ENCODE results near the gene POP7. TPM values are rescaled to one million over a fixed set of nuclear protein-coding genes. Genes with fewer than 3 reads are reported as not detected.
A peak's percentile ranks its signal among the peaks of the same experiment; 100 is the strongest.
"Not testable (repeated sequence)": the region's sequence is repeated elsewhere in the genome, so short reads cannot be mapped to it uniquely, and the experiment has no call there.

POP7 gene
- total RNA-seq = 54.5 and 54.6 TPM in 2 replicates

- DNase-seq (ENCODE audit: low read depth, low spot score) = peak; percentile 90
Observed at GRCh38 chr7:100705753-100706671, at the start of gene POP7. POP7 (plus strand) TSS chr7:100706121; CDS start chr7:100706831, 710 bp downstream.

- not testable (repeated sequence) for DNase-seq (ENCODE audit: low read depth, low spot score)
Observed at GRCh38 chr7:100662194-100662776, 43.6 kb upstream of the POP7 start.

DNA sequence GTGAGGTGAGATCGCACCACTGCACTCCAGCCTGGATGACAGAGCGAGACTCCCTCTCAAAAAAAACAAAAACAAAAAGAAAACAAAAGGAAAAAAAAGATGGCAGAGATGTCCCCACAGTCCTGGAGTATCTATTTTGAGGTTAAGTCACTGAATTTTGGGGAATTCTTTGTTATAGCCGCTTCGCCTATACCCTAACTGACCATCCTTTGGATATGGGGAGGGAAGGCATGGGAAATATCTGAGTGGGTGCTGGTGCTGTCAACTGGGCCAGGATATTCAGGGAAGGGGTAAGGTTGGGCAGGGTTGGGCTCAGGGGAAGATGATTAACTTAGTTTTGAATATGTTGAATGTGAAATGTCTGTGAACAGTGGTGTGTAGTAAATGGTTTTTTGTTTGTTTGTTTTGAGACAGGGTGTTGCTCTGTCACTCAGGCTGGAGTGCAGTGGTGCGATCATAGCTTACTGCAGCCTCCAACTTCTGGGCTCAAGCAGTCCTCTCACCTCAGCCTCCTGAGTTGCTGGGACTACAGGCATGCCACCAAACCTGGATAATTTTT, 40.7 kb upstream of the POP7 start:
- no peak for DNase-seq (ENCODE audit: low read depth, low spot score)

GRCh38 chr7:100667331-100668068, 38.4 kb upstream of the POP7 start:
- no peak for DNase-seq (ENCODE audit: low read depth, low spot score)

GRCh38 chr7:100668069-100668449, 37.9 kb upstream of the POP7 start:
- no peak for DNase-seq (ENCODE audit: low read depth, low spot score)

- not testable (repeated sequence) for DNase-seq (ENCODE audit: low read depth, low spot score)
Observed at GRCh38 chr7:100669106-100669505, 36.8 kb upstream of the POP7 start.

GRCh38 chr7:100670074-100670473, 35.8 kb upstream of the POP7 start:
- DNase-seq (ENCODE audit: low read depth, low spot score) = no peak

DNA sequence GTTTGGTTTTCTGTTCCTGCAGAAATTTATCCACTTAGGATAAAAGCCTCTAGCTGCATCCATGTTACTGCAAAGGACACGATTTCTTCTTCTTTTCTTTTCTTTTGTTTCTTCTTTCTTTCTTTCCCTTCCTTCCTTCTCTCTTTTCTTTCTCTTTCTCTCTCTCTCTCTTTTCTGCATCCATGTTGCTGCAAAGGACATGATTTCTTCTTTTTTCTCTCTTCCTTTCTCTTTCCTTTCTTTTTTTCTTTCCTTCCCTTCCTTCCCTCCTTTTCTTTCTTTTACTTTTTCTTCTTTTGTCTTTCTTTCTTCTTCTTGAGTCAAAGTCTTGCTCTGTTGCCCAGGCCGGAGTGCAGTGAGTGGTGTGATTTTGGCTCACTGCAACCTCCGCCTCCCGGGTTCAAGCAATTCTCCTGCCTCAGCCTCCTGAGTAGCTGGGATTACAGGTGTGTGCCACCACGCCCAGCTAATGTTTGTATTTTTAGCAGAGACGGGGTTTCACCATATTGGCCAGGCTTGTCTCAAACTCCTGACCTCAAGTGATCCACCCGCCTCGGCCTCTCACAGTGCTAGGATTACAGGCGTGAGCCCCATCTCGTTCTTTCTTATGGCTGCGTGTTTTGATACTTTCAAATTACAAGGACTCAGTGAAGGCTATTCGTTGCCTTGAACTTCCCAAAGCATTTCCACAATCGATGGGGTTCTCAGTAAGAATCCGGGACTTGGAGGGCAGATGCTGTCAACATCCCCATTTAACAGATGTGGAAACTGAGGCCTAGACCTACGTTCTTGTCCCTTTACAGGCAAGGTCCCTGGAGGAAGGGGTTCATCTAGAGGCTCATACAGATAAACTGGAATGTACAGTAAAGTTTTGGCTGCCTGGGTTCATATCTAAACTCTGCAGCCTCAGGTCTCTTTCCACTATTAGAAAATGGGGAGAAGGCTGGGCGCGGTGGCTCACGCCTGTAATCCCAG, 34.3 kb upstream of the POP7 start:
- DNase-seq (ENCODE audit: low read depth, low spot score) = no peak

DNA sequence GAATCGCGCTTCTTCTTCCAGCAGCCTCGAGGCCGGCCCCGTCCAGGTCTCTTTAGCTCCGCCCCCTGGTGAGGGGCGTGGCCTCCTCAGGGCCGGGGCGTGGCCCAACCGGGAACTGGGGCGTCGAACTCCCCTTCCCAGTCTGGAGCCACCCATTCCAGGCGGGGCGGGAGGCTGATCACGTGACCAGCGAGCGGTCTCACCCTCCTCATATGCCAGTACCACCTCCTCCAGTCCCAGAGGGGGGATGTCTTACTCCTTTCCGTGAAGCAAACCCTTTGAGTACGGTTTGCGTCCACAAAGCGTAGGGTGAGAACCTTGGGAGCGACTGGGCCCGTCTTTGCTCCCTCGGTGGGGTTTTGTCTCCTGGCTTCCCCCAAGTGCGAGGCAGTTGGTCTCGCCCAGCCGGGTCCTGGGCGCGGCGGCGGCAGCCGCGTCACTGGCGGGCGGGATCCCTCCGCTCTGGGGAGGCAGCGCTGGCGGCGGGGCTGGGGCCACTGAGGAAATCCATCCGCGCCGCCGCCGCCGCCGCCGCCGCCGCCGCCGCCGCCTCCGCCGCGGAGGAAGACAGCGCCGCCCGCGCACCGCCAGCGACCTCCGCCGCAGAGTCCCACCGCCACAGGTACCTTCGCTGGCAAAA, 32.5 kb upstream of the POP7 start, which contains the start of gene GNB2:
GNB2 (plus strand) TSS at position 439 of the 640 bp plus-strand sequence. CDS start 2,526 bp downstream, outside the sequence.
- peak; percentile 98 for DNase-seq (ENCODE audit: low read depth, low spot score)

GRCh38 chr7:100673942-100674410, 31.9 kb upstream of the POP7 start:
- DNase-seq (ENCODE audit: low read depth, low spot score) = no peak

- DNase-seq (ENCODE audit: low read depth, low spot score) = no peak
Observed at GRCh38 chr7:100674411-100675104, 31.4 kb upstream of the POP7 start.

GRCh38 chr7:100675105-100675451, 30.8 kb upstream of the POP7 start:
- DNase-seq (ENCODE audit: low read depth, low spot score) = no peak

DNA sequence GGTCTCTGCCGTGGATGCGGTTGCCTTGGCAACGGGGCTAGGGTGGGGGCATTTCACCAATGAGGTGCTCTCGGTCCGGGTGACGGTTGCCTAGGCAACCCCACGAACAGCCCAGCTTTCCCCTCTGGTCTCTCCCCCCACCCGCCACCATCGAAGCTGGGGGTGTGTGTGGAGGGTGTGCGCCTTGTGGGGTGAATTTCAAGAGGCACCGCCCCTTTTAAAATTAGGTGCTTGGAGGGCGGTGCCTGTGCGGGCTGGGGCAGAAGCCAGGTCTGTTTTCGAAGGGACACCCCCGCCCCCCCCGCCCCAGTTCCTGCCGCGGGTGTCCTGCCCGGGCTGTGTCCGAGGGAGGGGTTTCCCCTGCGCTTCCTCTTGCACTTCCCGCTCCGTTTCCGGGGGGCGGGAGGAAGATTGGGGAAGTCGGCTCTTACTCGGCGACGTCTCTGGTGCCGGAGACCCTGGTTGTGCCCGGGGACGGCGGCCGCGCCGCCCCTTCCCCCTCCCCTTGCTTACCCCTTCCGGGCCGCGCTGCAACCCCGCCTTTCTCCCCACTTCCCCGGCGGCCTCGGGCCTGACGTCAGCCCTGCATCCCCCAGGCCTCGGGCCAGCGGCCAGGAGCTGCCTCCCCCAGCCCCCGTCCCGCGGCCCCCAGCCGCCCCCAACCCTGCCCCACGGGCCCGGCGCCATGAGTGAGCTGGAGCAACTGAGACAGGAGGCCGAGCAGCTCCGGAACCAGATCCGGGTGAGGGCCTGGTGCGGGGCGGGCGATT, 30.2 kb upstream of the POP7 start:
- no peak for DNase-seq (ENCODE audit: low read depth, low spot score)

- no peak for DNase-seq (ENCODE audit: low read depth, low spot score)
Observed at GRCh38 chr7:100676501-100677306, 29.2 kb upstream of the POP7 start.

DNA sequence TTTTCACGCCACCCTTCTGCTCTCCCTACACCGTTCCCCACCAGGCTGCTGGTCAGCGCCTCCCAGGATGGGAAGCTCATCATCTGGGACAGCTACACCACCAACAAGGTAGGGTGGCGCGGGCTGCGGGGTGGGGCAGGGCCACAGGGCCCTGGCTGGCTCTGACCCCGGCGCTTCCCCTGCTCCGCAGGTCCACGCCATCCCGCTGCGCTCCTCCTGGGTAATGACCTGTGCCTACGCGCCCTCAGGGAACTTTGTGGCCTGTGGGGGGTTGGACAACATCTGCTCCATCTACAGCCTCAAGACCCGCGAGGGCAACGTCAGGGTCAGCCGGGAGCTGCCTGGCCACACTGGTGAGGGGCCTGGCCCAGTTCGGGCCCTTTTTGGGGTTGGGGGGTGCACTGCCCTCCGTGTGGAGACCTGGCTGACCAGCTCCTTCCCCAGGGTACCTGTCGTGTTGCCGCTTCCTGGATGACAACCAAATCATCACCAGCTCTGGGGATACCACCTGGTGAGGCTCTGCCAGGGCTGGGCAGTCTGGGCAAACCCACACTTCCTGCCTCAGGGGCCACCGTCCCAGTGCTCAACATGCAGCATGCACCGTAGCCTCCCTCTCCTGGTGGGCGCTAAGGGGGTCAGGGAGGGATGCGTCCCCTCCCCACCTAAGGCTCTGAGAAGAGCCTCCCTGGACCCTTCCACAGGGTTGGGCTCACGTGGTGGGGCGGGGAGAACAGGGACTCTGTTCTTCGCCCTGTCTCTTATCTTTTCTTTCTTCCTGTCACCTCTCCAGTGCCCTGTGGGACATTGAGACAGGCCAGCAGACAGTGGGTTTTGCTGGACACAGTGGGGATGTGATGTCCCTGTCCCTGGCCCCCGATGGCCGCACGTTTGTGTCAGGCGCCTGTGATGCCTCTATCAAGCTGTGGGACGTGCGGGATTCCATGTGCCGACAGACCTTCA, 28.3 kb upstream of the POP7 start:
- DNase-seq (ENCODE audit: low read depth, low spot score) = no peak

DNA sequence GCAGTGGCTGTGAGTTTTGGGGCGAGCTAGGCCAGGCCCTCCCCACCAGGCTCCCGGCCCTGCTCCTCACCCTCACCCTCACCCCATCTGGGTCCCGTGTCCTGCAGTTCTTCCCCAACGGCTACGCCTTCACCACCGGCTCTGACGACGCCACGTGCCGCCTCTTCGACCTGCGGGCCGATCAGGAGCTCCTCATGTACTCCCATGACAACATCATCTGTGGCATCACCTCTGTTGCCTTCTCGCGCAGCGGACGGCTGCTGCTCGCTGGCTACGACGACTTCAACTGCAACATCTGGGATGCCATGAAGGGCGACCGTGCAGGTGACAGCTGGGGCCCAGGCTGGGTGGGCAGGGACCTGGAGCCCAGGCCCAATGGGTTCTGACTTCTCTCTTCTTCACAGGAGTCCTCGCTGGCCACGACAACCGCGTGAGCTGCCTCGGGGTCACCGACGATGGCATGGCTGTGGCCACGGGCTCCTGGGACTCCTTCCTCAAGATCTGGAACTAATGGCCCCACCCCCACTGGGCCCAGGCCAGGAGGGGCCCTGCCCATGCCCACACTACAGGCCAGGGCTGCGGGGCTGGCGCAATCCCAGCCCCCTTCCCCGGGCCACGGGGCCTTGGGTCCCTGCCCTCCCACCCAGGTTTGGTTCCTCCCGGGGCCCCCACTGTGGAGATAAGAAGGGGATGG, 27.5 kb upstream of the POP7 start:
- no peak for DNase-seq (ENCODE audit: low read depth, low spot score)
